Calu3 (cell line): Measurements from ENCODE around the gene TBC1D17. TPM values are rescaled to one million over a fixed set of nuclear protein-coding genes. Genes with fewer than 3 reads are reported as not detected.
A peak's percentile ranks its signal among the peaks of the same experiment; 100 is the strongest.

Source experiments
- BruUV-seq: library from RNA; stranded (reverse); fragments of 400-500 nt; replicated peaks from 2 replicates; lab custom pipeline; 2021; lab: Mats Ljungman, UMichigan
- CTCF ChIA-PET: fragments of 300-600 bp; sonication (Branson Sonifier 250); formaldehyde crosslinking; loops from one replicate; lab custom pipeline; 2022; ENCODE audit warnings: antibody characterized with exemption; lab: Charles Lee
- DNase-seq: peaks from one replicate; pipeline ENCODE4 v3.0.0; 2022
- H3K27ac Mint-ChIP-seq: one replicate; pipeline ENCODE4 v1.8.0; 2022; ENCODE audit warnings: mixed read lengths; ENCODE audit not compliant: unreplicated experiment
- H3K27me3 Mint-ChIP-seq: one replicate; pipeline ENCODE4 v1.8.0; 2022; ENCODE audit warnings: mixed read lengths; ENCODE audit not compliant: unreplicated experiment
- H3K36me3 Mint-ChIP-seq: one replicate; pipeline ENCODE4 v1.8.0; 2022; ENCODE audit warnings: mild to moderate bottlenecking, moderate library complexity, mixed read lengths; ENCODE audit not compliant: insufficient read depth, unreplicated experiment
- H3K4me1 Mint-ChIP-seq: one replicate; pipeline ENCODE4 v1.8.0; 2022; ENCODE audit warnings: mild to moderate bottlenecking, low read depth, mixed read lengths; ENCODE audit not compliant: unreplicated experiment
- H3K4me3 Mint-ChIP-seq: one replicate; pipeline ENCODE4 v1.8.0; 2022; ENCODE audit warnings: mild to moderate bottlenecking, low read depth, moderate library complexity, mixed read lengths; ENCODE audit not compliant: unreplicated experiment
- H3K9me3 Mint-ChIP-seq: one replicate; pipeline ENCODE4 v1.8.0; 2022; ENCODE audit warnings: low read depth, mixed read lengths; ENCODE audit not compliant: unreplicated experiment
- CTCF ChIP-seq: fragments of 200-600 bp; IDR thresholded peaks from one replicate; pipeline ENCODE4 v1.8.0; 2022; ENCODE audit warnings: antibody characterized with exemption; ENCODE audit not compliant: unreplicated experiment
- intact Hi-C: fragments of 100-400 bp; cut with micrococcal nuclease; formaldehyde crosslinking; loops from one replicate; pipeline ENCODE4 v1.10.0; 2022; ENCODE audit not compliant: unreplicated experiment
- total RNA-seq: library from RNA; stranded (reverse); gene quantifications from 2 replicates; pipeline ENCODE4 v1.2.3, GENCODE V29; 2022

Gene TBC1D17
- total RNA-seq, 1 experiment from 2014 or later: 56.9 TPM

GRCh38 chr19:49875857-49876421 is 1.6 kb upstream of the TBC1D17 start:
- intact Hi-C loops: no loop called here
- no peak for TF ChIP-seq CTCF
- CTCF ChIA-PET: interaction anchor here (1.2 to 1.3 kb wide), 2 partner anchors 9 to 22 kb away, joined by 3 read pairs; no protein-coding TSS in a partner anchor
- TSS peak; percentile 54 for BruUV-seq
- Mint-ChIP-seq H3K4me1 (peaks cover 17% of the 10 kb centered on the region), H3K27ac (no peak overlapping the region), H3K27me3 (no peaks in the 10 kb centered on the region), H3K36me3 (peaks cover 11% of the 10 kb centered on the region), H3K4me3 (no peak overlapping the region), H3K9me3 (no peaks in the 10 kb centered on the region)
- DNase-seq: peak; percentile 69

- peaks cover 11% of the 10 kb centered on the region for H3K36me3 Mint-ChIP-seq
- intact Hi-C loops: no loop called here
- DNase-seq: peak; percentile 99
- BruUV-seq: no TSS peak
- H3K9me3 Mint-ChIP-seq: no peaks in the 10 kb centered on the region
- no peaks in the 10 kb centered on the region for H3K27me3 Mint-ChIP-seq
- no peak overlapping the region for H3K27ac Mint-ChIP-seq
- H3K4me1 Mint-ChIP-seq: peaks cover 17% of the 10 kb centered on the region
- TF ChIP-seq CTCF: no peak
- CTCF ChIA-PET: interaction anchor here (1.2 to 1.3 kb wide), 2 partner anchors 10 to 21 kb away, joined by 3 read pairs; no protein-coding TSS in a partner anchor
- H3K4me3 Mint-ChIP-seq: no peak overlapping the region
These were observed 981 bp upstream of the TBC1D17 start for GRCh38 chr19:49876422-49877019.

- Mint-ChIP-seq H3K4me3 (no peak overlapping the region), H3K9me3 (no peaks in the 10 kb centered on the region), H3K27ac (no peak overlapping the region), H3K4me1 (peaks cover 17% of the 10 kb centered on the region), H3K36me3 (no peaks in the 10 kb centered on the region), H3K27me3 (no peaks in the 10 kb centered on the region)
- TF ChIP-seq CTCF: no peak
- peak; percentile 100 for DNase-seq
- no TSS peak for BruUV-seq
- intact Hi-C loops: no loop called here
- CTCF ChIA-PET: interaction anchor here (1.4 kb wide), 1 partner anchor 9 kb away, joined by 3 read pairs; no protein-coding TSS in a partner anchor
These were observed 609 bp downstream of the TBC1D17 start for GRCh38 chr19:49877879-49878743.

- TF ChIP-seq CTCF: no peak
- no peaks in the 10 kb centered on the region for H3K9me3 Mint-ChIP-seq
- no peaks in the 10 kb centered on the region for H3K36me3 Mint-ChIP-seq
- no peaks in the 10 kb centered on the region for H3K27me3 Mint-ChIP-seq
- CTCF ChIA-PET: interaction anchor here (1.4 kb wide), 1 partner anchor 9 kb away, joined by 3 read pairs; no protein-coding TSS in a partner anchor
- H3K4me3 Mint-ChIP-seq: no peak overlapping the region
- no peak overlapping the region for H3K27ac Mint-ChIP-seq
- no TSS peak for BruUV-seq
- intact Hi-C loops: no loop called here
- peaks cover 17% of the 10 kb centered on the region for H3K4me1 Mint-ChIP-seq
- DNase-seq: no peak
These were observed 1.2 kb downstream of the TBC1D17 start for GRCh38 chr19:49878744-49879070.
